ENCODE data around the gene MRNIP.
"Not testable (repeated sequence)": the region's sequence is repeated elsewhere in the genome, so short reads cannot be mapped to it uniquely, and the experiment has no call there.

Gene MRNIP

DNA sequence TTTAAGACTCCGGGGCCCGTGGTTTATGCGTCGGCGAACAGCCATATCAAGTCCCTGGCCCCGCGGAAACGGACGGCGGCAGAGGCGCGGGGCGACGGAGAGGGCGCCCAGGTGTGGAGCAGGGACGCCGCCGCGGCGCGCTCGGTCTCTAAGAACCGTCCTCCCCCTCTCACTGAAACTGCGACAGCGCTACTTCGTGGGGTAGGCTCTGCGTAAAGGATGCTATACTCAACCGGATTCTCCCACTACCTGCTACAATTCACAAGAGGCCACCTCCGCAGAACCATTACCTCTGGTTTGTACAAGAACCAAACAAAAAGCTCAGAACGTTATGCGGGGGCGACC, 404 bp downstream of the MRNIP start:
- in situ Hi-C loops (cut with MboI; ENCODE audit: low pct_unique_long_range_greater_than_20kb, low sequenced_read_pairs), result no loop called here
- DNase-seq, result no peak

DNA sequence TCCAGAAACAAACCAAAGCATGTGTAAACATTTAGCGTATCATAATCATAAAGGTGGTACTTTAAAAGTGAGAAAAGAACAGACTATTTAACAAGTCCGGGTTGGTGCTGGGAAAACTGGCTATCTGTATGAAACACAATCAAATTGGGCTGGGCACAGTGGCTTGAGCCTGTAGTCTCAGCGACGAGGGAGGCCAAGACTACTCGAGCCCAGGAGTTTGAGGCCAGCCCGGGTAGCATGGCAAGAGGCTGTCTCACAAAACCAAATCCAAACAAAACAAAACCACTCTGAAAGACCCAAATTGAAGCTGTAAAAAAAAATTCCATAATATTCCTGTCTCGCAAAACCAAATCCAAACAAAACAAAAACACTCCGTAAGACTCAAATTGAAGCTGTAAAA, 4.3 kb downstream of the MRNIP start:
- DNase-seq, result no peak
- in situ Hi-C loops (cut with MboI; ENCODE audit: low pct_unique_long_range_greater_than_20kb, low sequenced_read_pairs), result no loop called here

DNA sequence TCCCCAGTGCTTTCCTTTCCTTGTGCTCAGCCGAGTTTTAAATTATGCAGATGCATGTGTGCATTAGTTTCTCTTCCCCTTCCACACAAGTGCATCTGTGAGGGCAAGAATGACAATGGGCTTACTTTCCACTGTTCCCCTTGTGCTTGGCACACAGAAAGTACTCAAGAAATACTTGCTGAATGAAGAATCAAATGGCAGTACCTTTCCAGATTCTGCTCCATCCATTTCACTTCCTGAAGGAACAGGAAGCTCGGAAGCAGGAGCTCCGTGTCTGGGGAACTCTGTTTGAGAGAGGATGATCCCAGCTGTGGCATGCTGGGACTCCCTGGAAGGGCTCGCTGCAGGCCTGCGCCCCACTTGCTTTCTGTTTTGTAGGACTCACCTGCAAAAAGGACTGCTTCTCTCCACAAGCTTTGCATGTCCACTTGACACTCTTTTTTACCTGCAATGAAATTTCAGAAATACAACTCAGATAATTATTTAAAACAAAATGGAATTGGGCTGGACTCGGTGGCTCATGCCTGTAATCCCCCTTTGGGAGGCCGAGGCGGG, 5.5 kb downstream of the MRNIP start:
- in situ Hi-C loops (cut with MboI; ENCODE audit: low pct_unique_long_range_greater_than_20kb, low sequenced_read_pairs), result no loop called here
- no peak for DNase-seq

DNA sequence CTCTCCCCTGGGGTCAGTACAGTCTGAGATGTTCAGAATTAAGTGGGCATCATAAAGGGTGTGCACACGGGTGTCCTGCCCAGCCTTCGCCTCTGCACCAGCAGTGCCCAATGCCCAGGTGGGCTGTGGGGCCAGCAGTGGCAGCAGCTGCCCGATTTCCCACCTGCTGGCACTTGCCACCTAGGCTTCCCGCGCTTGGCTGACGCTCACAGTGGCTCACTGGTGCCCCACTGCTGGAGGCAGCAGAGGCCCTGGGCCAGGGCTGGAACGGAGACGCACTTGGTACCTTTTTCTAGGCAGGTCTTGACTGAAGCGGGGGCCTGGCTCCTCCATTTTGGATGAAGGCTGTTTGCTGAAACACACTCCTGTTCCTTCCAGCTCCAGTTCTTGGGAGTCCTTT, 17.0 kb downstream of the MRNIP start:
- no peak for DNase-seq
- in situ Hi-C loops (cut with MboI; ENCODE audit: low pct_unique_long_range_greater_than_20kb, low sequenced_read_pairs), result no loop called here

DNA sequence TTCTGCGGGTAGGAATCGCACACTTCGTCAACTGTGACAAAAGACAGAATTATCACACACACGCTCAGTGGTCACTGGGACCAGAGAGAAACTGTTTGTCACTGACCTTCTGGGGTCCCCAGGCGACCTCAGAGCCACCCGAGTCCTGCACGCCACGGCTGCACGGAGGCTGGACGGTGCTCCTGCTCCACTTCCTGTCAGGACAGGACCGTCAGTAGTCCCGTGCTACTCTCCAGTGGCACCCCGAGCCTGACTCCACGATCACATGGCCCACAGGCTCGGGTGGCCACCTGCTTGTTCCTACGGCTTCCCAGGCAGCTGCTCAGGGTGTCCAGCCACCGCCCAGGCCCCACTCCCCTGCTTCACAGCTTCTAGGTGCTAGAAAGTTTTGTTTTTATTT, 17.9 kb downstream of the MRNIP start:
- in situ Hi-C loops (cut with MboI; ENCODE audit: low pct_unique_long_range_greater_than_20kb, low sequenced_read_pairs), result no loop called here
- no peak for DNase-seq

DNA sequence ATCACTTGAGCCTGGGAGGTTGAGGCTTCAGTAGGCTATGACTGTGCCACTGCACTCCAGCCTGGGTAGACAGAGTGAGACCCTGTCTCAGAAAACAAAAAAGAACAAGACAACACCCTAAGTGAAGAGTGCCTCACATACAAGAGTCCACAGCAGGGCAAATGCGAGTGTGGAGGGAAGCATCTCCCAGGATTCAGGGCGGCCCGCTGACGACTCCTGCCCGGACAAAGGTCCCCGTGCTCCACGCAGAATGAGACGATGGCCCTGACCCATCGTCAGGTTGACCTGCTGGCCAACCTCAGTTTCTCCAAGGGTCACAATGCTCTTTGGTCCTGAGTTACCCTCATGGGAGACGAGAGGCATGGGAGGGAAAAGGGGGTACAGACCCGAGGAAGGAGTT, 18.3 kb downstream of the MRNIP start:
- DNase-seq, result no peak
- in situ Hi-C loops (cut with MboI; ENCODE audit: low pct_unique_long_range_greater_than_20kb, low sequenced_read_pairs), result no loop called here

DNA sequence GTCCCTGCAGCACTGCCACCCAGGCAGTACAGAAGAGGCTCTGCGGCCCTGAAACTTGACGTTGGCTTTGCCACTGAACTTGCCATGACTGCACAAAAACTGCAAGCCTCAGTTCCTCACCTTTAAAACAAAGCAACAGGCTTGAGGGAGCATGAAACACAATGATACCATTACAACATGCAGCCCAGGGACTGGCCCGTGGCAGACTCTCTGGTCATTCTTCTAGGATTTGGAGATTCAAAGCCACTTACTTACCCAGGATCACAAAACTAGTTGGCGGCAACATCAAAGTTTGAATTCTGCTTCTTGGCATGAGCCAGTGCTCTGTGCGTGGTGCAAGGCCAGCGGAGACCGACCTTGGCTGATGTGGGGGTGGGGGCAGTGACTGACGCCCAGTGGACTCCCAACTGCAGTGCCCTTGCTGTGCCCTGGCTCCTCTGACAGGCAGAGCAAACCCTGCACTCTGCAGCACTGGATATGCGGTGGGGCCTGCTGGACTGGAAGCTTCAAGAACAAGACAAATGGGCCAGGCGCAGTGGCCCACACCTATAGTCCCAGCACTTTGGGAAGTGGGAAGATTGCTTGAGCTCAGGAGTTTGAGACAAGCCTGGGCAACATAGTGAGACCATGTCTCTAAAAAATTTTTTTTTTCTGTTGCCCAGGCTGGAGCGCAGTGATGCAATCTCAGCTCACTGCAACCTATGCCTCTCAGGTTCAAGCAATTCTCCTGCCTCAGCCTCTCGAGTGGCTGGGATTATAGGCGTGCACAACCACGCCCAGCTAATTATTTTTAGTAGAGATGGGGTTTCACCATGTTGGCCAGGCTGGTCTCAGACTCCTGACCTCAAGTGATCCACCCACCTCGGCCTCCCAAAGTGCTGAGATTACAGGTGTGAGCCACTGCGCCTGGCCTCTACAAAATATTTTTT, 19.0 kb downstream of the MRNIP start:
- in situ Hi-C loops (cut with MboI; ENCODE audit: low pct_unique_long_range_greater_than_20kb, low sequenced_read_pairs), result no loop called here
- DNase-seq, result no peak

DNA sequence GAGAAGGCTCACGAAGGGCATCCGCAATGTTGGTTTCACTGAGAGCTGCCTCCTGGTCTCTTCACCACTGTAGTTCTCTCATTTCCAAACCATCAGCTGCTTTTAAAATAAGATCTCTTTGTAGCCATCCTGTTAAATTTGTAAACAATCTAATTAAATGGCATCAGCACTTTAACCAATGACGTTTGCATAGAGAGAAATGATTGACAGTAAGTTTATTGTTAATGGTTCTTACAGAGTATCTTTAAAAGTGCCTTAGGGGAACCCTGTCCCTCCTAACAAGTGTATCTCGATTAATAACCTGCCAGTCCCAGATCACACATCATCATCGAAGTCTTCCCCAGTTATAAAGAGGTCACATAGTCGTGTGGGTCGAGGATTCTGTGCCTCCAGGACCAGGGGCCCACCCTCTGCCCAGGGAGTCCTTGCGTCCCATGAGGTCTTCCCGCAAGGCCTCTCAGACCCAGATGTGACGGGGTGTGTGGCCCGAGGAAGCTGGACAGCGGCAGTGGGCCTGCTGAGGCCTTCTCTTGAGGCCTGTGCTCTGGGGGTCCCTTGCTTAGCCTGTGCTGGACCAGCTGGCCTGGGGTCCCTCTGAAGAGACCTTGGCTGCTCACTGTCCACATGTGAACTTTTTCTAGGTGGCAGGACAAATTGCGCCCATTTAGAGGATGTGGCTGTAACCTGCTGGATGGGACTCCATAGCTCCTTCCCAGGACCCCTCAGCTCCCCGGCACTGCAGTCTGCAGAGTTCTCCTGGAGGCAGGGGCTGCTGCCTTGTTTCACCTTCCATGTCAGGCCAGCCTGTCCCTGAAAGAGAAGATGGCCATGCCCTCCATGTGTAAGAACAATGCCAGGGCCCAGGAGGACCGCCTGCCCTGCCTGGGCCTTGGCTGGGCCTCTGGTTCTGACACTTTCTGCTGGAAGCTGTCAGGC, 21.3 kb downstream of the MRNIP start:
- DNase-seq, result no peak
- in situ Hi-C loops (cut with MboI; ENCODE audit: low pct_unique_long_range_greater_than_20kb, low sequenced_read_pairs), result no loop called here

DNA sequence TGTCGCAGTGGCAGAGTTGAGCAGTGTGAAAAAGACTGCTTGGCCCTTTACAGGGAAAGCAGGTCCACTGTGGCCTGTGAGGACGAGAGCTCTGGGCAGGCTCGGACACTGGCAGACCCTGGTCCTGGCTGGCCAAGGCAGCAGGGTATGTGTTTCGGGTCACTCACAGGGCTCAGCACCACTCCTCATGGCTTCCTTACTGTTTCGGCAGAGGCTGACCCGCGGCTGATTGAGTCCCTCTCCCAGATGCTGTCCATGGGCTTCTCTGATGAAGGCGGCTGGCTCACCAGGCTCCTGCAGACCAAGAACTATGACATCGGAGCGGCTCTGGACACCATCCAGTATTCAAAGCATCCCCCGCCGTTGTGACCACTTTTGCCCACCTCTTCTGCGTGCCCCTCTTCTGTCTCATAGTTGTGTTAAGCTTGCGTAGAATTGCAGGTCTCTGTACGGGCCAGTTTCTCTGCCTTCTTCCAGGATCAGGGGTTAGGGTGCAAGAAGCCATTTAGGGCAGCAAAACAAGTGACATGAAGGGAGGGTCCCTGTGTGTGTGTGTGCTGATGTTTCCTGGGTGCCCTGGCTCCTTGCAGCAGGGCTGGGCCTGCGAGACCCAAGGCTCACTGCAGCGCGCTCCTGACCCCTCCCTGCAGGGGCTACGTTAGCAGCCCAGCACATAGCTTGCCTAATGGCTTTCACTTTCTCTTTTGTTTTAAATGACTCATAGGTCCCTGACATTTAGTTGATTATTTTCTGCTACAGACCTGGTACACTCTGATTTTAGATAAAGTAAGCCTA, 22.2 kb downstream of the MRNIP start:
- in situ Hi-C loops (cut with MboI; ENCODE audit: low pct_unique_long_range_greater_than_20kb, low sequenced_read_pairs), result no loop called here
- DNase-seq, result no peak

DNA sequence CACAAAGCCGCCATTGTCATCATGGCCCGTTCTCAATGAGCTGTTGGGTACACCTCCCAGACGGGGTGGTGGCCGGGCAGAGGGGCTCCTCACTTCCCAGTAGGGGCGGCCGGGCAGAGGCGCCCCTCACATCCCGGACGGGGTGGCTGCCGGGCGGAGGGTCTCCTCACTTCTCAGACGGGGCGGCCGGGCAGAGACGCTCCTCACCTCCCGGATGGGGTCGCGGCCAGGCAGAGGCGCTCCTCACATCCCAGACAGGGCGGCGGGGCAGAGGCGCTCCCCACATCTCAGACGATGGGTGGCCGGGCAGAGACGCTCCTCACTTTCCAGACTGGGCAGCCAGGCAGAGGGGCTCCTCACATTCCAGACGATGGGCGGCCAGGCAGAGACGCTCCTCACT, 23.7 kb downstream of the MRNIP start:
- DNase-seq, result not testable (repeated sequence)

DNA sequence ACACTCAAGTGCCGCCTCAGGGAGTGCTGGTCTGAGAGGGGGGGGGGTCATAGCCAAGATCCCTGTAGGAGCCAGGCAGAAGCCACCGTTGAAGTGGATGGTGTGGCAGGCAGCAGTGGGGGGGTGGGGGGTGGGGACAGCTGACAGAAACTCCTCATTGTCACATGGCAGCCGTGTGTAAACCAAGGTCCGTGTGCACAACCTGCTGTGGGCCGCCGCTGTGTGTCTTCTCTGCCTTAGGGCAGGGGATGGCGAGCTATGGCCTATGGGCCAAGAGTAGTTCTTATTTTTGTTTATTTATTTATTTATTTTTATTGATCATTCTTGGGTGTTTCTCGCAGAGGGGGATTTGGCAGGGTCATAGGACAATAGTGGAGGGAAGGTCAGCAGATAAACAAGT, 24.5 kb downstream of the MRNIP start:
- in situ Hi-C loops (cut with MboI; ENCODE audit: low pct_unique_long_range_greater_than_20kb, low sequenced_read_pairs), result no loop called here
- no peak for DNase-seq

More for the DNA sequence above, 23.7 kb downstream of the MRNIP start:
- in situ Hi-C loops (cut with MboI; ENCODE audit: low pct_unique_long_range_greater_than_20kb, low sequenced_read_pairs), result not testable (repeated sequence)

DNA sequence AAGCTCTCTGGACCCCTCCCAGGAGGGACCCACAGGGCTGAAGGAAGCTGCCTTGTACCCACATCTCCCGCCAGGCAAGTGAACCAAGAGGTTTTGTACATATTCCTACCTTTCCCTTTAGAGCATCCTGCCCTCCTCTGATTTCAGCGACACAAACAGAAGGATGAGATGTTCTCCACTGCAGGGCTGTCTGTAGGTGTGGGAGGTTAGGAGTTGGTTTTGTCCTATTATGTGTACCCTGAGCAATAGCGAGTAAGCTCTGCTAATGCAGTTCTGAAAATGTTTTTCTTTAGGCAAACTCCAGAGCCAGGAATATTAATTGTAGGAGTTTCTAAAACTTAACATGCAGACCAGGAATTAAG, 24.9 kb downstream of the MRNIP start:
- in situ Hi-C loops (cut with MboI; ENCODE audit: low pct_unique_long_range_greater_than_20kb, low sequenced_read_pairs), result no loop called here
- DNase-seq, result no peak

DNA sequence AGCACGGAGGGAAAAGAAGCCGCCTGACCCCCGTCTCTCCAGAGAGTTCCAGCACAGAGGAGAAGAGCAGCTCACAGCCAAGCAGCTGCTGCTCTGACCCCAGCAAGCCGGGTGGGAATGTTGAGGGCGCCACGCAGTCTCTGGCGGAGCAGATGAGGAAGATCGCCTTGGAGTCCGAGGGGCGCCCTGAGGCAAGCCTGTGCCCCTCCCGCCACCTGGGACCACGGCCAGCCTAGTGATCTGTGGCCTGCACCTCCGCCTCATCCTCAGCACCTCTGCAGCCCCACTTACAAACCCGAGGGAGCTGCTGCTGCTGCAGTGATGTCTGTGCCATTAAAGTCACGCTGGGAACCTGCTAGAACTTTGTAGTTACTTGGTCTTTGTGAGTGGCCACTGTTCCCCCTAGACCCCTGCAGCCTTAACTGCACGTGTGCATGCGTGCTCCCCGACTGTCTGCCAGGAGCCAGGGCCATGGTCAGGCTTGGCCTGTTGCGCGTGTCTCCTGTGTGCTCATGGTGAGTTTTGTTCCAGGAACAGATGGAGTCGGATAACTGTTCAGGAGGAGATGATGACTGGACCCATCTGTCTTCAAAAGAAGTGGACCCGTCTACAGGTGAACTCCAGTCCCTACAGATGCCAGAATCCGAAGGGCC, 25.4 kb downstream of the MRNIP start:
- DNase-seq, result no peak
- in situ Hi-C loops (cut with MboI; ENCODE audit: low pct_unique_long_range_greater_than_20kb, low sequenced_read_pairs), result no loop called here

DNA sequence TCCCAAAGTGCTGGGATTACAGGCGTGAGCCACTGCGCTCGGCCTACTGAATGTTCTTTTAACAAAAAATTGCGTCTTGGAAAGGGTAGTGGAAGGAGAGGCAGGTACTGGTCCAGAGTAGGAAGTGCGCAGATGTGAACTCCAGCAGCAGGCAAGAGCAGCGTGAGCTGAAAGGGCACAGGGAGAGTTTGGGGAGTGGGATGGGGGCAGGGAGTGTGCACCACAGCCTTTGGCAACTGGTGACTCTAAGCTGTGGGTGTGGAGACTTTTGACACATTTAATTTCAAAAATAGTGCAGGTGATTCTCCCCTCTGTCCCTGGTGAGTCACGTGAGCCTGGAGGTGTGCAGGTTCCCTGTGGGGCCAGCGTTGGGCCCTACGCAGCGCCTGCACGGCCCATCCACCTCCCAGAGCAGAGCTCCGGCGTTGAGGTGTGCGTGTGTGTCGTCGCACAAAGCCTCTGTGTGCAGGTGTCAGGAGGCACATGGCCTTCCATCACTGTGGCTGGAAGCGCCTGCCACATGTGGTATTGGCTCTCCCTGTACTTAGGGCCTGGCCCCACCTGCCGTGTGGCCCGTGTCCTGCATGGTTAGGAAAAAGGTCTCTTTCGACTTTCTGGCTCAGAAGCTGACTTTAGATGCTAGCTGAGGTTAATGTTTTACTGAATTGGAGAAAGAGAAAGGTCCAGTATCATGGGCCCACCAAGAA, 26.4 kb downstream of the MRNIP start:
- DNase-seq, result no peak
- in situ Hi-C loops (cut with MboI; ENCODE audit: low pct_unique_long_range_greater_than_20kb, low sequenced_read_pairs), result no loop called here

DNA sequence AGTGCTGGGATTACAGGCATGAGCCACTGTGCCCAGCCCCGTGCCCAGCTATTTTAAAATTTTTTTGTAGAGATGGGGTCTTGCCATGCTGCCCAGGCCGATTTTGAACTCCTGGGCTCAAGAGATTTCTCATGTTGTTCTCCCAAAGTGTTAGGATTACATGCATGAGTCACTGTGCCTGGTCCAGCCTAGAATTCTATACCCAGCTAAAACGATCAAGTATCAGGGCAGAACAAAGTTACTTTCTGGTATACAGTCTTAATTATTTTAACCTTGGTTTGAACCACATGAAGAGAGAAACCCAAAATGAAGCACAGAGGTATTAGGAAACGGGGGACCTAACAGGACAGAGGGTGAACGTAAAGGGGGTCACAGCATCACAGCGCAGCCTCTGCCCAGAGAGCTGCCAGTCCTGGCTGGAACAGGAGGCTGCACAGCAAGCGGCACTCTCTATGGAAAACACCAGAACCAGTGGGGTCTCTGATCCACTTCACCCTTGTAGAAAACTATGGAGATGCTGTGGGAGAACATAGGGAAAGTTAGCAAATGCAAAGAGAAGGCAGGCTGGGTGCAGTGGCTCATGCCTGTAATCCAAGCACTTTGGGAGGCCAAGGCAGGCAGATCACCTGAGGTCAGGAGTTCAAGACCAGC, 27.7 kb downstream of the MRNIP start:
- in situ Hi-C loops (cut with MboI; ENCODE audit: low pct_unique_long_range_greater_than_20kb, low sequenced_read_pairs), result no loop called here
- no peak for DNase-seq

DNA sequence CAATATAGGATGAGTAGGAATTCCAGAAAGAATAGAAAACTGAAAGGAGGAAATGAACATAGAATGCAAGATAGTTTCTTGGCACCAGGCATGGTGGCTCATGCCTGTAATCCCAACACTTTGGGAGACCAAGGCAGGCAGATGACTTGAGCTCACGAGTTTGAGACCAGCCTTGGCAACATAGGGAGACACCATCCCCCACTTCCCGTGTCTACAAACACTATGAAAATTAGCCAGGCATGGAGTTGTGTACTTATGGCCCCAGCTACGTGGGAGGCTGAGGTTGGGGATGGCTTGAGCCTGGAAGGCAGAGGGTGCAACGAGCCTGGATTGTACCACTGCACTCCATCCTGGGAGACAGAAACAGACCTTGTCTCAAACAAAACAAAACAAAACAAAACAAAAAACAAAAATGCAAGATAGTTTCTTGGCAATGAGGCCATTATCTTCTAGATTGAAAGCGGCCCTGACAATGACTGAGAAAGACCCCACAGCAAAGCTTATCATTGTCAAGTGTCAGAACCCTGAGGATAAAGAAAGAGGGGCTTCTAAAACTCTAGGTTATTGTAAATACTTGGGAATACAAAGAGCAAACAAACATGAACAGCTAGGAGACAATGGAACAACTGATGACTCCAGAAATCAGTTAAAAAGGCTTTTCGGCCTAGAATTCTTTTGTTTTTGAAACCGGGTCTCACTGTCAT, 28.7 kb downstream of the MRNIP start:
- no peak for DNase-seq
- in situ Hi-C loops (cut with MboI; ENCODE audit: low pct_unique_long_range_greater_than_20kb, low sequenced_read_pairs), result no loop called here

DNA sequence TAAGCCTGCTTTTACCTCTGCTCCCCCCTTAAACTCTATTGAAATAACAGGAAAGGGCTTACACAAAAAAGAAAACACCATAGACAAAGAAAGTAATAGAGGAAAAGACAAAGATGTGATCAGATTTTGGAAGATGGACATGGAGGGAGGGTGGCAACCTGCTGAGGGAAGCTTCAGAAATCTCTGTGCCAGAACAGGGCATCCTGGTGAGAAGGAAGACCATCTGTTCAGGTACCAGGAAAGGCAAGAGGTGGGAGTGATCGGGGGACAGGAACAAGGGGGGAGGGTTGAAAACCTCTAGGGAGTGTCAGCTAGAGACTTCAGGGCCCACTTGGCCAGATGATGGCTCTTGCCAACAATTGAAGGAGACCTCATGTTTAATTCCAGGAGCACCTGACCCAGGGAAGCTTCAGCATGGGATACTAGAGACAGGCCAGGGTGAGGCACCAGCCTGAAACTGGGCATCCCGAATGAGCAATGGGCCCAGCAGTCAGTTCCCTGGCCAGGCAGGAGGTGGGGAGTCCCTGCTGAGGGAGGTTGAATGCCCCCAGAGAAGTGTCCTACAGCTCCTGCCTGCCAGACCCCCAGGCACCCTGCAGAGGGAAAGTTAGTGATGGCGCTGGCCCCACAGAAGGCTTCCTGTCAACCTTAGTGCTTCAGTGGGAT, 29.7 kb downstream of the MRNIP start:
- DNase-seq, result no peak
- in situ Hi-C loops (cut with MboI; ENCODE audit: low pct_unique_long_range_greater_than_20kb, low sequenced_read_pairs), result no loop called here
